Stimulated activated CD4-positive, alpha-beta T cell treated with anti-CD3 and anti-CD28 coated beads, Interleukin-1b, Interleukin-23, amount 100 ng/mL, for 48 hours (primary cell): ENCODE measurements around the gene MUC6.

Experiments used
- DNase-seq: peaks from one replicate; pipeline ENCODE4 v3.0.0-alpha.2; 2020

Gene MUC6

DNA sequence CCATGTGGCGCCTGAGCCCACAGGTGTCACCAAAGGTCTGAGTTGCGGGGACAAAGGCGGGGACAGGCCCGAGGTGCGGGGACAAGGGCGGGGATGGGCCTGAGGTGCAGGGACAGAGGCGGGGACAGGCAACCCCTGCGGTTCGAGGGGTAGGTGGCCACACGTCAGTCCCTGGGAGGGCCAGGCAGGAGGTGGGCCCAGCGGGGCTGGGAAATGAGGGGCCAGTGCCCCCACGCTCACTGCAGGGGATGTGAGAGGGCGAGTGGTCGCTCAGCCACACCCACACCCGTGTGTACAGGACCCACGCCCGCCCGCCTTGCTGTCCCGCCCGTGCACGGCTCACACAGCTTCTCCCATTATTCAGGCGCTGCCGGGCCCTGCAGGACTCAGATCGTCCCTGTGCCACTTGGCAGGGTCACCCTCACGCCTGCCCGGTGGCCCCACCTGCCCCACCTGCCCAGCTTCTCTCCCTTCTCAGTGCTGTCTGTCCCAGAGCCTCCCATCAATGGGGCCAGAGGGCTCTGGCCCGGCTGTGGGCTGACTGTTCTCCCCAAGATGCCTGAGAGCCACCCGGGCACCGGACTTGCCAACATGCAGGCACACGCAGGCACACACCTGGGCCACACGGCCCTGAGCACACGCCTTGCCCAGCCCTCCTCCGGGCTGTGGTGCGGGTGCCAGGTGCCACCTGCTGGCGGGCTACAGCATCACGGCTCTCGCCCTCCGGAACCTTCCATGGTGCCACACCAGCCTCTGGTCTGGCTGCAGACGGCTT lies 14.2 kb upstream of the MUC6 start:
- peak; percentile 73 for DNase-seq

DNA sequence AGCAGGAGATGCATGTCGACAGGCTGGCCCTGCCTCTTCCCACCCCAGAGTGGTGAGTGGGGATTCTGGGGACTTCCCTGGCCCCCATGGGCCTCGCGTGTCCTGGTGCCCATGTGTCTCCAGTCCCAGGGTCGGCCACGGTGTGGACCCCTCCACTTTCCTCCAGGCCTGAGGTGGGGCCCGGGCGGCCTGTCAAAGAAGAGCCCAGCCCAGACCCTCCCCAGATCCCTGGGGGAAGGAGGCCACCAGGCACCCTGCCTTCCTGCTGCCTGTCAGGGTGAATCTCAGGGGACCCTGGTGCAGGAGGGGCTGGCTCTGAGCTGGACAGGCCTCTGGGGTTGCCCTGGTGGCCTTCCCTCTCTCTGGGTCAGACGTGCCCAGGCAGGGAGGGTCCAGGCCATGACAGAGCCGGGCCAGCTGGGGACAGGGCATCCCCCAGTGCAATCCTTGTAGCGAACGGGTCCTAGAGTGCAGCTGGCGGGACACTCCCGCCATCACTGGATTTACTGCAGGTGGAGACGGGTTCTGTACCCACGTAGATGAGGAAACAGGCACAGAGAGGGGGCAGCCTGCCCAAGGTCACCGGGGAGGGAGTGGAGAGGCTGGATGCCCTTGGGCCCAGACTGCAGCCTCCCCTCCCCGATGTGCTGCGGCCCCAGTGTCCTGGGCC lies 13.5 kb upstream of the MUC6 start:
- no peak for DNase-seq

DNA sequence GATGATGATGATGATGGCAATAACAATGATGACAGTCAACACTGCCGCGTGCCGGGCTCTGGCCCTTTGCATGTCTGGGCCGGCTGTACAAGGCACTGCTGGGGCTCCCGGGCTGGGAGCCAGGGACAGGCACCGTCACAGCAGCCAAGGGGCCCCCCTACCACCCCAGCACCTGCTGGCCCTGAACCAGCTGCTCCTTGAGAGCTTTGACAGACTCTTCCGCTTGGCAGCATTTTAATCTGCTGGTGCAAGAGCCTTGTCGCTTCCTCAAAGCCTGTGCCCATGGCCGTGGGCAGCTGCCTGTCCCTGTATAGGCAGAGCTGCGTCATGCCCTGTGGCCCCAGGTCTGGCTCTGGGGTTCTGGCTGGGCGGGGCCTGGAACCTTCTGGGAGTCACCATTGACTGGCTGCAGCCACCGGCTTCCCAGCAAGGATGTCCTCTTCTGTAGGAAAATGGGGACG lies 12.9 kb upstream of the MUC6 start:
- DNase-seq: no peak

DNA sequence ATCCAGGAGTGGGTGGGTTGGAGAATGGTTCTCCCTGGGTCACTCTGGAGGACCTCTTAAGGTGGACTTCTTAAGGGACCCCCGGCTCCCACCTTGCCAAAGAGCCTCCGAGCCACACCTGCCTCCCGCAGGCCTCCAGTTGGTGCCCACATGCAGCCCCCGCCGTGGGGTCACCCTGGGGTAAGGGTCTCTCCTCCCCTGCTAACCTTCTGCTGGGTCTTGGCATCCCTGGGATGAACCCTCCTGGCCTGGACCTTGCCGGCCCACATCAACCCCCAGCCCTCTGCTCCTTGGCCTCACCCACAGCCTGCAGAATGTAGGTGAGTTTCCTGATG lies 12.5 kb upstream of the MUC6 start:
- no peak for DNase-seq

DNA sequence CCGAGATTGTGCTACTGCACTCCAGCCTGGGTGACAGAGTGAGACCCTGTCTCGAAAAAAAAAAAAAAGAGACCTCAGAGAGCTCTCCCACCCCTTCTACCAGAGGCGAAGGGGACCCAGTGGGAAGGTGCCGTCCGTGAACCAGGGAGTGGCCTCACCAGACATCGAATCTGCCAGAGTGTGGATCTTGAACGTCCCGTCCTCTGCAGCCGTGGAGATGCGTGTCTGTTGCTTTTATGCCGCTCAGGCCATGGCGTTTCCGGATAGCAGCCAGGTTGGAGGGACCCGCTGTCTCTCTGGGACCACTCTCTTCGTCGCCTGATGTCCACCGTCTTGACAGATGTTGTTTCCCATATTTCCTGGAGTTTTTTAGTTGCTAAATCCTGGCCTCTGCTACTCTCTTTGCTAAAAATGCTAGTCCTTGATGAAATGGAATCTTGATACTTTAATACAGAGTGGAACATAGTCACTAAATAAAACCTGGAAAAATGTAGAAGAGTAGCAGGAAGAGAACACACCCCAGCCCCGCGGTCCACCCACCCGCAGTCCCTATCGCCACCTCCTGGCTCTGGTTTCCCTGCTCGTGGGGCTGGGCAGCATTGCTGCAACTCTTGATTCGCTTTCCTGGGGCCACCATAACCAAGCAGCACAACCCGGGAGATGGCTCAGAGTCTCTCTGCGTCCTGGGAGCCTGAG lies 12.0 kb upstream of the MUC6 start:
- DNase-seq: no peak

DNA sequence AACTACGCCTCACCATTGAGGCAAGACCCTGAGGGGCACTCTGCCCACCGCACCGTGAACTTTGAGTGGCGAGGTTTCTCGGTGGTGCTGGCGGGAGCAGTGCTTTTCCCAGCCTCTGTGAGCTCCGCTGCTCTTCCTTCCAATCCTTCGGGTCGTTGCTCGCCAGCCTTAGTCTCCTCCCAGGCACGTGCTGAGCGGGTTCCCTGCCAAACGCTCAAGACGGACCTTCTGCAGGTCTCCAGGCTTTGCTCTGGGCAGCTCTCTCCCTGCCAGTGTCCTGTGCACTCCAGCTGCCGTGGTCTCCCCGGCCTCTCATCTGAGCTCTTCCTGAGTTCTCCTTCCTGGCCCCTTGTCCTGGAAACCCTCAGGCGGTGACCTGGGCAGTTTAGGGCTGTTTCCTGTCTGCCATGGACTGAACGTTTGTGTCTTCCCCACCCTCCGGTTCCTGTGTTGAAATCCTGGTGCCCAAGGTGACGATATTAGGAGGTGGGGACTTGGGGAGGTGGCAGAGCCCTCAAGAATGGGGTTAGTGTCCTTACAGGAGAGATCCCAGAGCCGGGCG lies 11.2 kb upstream of the MUC6 start:
- no peak for DNase-seq

DNA sequence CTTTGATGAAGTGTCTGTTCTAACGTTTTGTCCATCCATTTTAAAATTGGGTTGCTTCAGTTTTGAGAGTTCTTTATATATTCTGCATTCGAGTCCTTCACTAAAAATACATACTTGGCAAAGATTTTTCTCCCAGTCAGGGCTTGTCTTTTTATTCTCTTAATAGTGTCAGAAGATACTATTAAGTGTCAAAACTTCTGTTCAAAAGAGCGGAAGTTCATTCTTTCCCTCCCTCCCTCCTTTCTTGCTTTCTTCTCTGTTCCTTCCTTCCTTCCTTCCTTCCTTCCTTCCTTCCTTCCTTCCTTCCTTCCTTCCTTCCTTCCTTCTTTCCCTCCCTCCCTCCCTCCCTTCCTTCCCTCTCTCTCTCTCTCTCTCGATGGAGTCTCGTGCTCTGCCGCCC lies 7.6 kb upstream of the MUC6 start:
- DNase-seq: no peak

DNA sequence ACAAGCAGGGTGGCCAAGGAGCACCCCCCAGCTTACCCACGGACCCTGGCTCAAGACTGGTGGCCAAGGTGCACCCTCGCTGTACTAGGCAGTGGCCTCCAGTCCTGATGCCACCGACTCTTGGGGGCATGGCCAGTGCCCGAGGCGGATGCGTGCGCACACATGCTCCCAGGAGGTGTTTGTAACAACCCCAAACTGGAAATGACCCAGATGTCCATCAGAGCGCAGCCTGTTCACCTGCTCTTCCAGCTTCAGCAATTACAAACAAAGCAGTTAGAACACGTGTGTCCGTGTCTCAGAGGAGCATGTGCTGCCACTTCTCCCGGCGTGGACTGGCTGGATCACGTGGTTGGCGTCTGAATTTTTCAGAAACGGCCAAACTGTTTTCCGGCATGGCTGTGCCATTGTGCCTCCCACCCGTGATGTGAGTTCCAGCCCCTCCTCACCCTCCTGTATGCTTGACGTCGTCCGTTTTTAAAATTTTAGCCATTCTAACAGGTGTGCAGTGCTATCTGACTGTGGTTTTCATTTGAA lies 7.1 kb upstream of the MUC6 start:
- DNase-seq: no peak

DNA sequence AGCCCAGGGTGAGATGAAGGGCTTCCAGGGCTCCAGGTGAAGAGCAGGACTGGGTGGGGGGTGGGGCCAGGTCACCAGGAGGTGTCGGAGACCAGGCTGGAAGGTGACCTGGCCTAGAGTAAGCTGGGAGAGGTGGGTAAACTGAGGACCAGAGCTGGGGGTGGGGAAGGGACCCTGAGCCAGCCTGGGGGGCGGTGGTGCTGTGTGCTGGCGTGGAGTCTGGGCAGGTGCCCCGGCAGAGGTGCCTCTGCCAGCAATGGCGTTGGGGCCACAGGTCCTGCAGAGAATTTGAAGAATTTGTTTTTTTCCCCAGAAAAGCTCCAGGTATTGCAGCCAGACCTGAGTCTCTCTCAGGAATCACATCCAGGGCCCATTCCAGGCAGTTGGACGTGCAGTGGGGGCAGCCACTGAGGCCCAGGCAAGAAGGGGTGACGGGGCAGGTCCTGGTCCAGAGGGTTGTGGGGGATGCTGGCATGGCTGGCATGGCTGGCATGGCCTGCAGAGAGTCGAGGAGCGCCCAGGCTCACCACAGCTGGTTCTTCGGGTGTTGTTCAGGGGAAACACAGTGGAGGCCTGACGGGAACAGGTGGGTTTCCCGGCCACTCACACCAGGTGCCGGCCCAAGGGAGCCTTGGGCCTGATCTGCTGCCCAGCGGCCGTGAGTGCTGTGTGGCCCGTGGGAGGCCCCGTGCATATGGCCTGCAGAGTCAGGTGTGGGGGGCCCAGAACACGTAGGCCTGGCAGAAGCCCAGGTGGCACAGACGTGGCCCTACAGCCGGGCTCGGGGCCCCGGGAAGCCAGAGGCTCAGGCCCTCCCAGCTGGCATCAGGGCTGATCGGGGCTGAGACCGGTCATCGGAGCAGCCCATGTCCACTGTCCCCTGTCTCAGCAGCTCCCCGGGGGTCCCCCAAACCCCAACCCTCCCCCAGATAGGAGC lies 6.4 kb upstream of the MUC6 start:
- DNase-seq: no peak

DNA sequence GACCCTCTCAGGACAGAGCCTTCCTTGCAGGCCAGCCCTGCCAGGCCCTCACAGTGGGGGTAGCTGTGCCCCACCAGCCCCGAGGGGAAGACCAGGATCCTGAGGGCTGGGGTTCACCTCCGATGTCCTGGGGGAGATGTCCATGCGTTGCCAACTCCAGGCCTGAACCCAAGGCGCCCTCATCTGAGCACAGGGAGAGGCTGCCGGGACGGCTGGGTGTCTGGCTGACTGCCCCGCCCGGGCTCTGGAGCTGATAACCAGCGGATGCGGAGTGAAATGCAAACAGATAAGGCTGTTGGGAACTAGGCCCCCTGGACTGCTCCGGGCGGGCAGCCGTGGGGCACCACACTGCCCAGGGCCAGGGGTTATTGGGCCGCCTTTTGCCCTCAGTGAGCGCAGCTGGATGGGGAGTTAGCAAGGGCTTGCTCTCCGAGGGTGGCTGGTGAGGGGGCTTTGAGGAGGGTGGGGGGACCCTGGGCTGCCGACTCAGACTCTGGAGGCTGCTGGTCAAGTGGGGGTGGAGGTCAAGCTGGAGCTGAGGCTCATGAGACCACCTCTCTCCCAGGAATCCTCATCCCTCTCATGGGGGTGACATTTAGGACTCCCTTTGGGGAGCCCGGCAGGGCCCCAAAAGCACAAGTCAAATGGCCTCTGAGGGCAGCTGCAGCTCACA lies 5.6 kb upstream of the MUC6 start:
- DNase-seq: no peak

DNA sequence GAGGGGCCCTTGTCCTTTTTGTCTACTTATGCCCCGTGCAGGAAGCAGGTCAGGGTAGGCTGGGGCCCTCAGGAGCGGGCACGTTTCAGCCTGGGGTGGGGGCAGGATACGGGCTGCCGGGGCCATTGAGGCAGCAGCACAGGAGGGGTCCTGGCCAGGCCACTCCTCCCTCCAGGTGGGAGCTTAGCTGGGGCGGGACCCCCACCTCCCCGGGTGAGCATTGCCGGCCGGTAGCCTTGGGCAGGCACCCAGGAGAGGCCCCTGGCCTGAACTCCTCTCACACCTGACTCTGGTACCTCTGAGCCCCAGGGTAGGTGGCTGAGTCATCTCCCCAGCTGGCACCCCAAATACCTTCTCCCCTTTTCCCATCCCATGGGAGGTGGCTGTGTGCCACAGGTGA lies 5.0 kb upstream of the MUC6 start:
- no peak for DNase-seq

DNA sequence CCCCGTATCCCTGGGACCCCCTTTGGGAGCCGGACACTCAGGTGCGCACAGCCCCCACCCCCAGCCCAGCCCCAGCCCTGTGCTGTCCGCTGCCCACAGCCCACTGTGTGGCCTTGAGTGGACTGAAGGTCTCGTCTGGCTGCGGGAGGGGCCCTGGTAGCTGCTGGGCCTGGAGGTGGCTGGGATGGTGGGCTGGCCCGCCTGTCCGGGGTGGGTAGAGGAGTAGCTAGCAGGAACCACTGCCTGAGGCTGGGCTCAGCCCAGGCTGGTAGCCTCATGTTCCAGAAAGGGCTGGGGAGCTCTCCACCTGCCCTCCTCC lies 4.6 kb upstream of the MUC6 start:
- no peak for DNase-seq

DNA sequence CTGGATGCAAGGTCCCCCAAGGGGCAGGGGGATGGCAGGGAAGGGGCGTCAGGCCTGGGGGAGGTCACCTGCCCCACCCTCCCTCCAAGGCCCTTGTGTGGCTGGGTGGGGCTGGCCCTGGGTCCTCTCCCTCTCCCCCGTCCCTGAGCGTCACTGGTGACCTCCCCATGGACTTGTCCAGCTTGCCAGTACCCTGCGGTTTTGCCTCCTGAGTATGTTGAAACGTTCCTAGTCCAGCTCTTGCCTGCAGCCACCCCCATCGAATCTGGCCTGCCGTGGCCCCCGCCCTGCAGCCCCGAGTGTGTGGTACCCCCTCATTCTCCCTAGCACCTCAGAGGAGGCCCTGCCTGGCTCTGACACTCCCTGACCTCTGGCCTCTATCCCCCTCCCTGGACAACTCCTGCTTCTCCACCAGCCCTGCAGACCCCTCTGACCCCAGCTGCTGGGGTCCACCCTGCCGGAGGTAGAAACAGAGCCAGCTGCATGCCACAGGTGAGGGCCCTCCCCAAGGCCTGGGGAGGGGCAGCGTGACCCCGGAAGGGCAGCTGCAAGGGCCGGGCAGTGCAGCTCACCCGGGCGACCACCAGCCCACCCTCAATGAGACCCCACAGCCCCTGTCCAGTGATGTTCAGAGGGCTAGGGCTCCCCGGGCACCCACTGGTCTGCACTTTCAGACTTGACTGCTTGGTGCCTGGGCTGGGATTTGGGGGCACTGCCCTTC lies 4.1 kb upstream of the MUC6 start:
- no peak for DNase-seq

DNA sequence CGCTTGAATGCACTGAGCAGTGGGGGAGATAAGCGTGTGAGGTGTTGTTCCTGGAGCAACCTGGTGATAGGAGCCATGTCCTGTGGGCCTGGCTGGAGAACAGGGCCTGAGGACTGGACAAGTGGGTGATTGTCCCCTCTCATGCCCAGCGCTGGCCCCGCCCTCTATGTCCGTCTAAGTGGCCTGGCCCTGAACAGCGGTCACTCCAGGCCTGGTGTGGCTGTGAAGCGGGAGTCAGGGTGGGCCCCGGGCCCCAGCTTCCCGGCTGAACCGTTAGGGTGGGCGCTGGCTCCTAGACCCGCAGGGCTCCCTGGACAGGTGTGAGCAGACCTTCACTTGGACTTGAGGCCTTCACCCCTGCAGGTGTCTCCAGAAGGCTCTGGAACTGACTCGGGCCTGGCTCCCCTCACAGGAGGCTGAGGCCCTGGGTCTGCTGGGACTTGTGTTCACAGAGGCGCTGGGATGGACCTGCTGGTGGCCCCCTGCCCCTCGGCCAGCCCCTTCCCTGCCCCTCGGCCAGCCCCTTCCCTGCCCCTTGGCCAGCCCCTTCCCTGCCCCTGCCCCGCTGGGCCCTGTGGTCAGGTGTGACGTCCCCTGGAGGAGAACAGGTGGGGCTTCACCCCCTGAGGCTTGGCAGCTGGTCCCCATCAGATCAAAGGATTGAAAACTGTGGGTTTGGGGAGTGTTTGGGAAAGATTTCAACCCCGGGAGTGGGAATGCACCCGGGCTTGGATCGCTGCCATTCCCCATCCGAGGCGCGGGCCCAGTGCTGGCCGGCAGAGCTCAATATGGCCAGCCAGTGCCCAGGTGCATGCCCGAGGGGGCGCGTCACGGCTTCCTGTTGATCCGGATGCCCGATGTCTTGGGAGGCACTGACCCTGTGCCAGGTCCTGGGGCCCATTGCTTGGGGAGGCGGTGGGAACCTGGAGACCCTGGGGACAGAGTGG lies 3.2 kb upstream of the MUC6 start:
- no peak for DNase-seq

DNA sequence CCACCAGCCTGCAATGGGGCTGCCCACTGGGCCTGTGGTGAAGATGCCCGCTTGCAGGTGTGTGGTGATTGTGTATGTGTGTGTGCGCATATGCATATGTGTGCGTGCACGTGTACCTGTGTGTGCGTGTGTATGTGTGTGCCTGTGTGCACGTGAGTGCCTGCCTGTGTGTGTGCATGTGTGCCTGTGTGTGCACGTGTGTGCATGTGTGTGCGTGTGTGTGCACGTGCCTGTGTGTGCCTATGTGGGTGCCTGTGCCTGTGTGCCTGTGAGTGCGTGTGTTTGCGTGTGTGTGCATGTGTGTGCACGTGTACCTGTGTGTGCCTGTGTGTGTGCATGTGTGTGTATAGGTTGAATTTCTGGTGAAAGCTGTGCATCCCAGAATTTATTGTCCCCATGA lies 2.4 kb upstream of the MUC6 start:
- no peak for DNase-seq

DNA sequence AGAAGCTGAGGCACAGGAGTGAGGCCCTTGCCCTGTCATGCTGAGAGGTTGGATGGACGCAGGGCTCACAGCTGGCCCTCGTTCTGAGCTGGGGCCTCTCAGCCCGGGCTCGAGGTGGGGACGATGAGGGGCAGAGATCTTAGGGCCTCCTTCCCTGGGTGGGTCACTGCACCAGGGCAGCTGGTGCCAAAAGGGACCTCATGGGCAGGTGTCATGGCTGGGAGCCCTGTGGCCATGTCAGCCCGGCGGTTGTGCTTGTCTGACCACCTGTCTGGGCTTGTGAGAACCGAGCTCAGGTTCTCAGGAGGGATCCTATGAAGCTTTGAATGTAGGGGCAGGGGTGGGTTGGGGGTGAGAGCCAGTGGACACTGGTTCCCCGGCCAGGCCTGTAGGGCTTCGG lies 1.8 kb upstream of the MUC6 start:
- DNase-seq: no peak

DNA sequence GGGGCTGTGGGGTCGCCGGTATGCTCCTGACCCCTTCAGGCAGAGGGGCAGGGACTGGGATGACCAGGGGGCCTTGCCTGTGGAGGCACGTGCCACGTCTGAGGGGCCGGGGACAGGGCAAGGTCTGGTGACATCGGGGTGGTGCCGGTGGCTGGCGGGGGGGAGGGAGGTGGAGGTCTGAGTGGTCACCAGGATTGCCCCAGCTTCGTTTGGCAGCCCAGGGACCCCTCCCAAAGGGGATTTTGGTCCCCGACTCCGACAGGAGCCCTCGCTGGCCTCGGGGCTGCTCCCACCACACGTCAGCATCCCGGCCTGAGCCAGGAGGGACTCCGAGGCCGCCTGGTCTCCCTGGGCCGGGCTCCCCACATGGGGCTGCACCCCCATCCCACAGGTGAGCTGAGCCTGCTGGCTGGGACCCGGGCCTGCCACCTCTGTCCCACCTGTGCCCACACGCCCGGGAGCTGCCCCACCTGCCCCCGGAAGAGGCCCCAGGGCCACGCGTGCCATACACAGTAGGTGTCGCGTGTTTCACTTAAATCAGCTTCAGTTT lies 1.1 kb upstream of the MUC6 start:
- no peak for DNase-seq

DNA sequence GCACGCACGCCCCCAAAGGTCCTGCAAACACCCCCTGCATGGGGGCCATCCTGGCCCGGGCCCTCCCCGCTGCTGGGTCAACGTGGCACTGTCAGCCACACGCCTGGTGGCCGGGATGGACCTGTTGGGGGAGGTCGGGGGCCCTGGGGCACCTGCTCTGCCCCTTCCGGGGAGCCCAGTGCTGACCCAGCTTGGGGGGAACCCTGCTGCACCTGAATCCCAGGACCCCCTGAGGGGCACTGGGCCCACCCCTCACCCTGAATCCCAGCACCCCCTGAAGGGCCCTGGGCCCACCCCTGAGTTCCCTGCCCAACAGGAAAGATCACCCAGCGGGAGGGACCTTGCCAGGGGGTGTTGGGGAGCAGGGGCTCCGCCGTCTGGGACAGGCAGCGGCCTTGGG lies 413 bp upstream of the MUC6 start:
- DNase-seq: no peak

DNA sequence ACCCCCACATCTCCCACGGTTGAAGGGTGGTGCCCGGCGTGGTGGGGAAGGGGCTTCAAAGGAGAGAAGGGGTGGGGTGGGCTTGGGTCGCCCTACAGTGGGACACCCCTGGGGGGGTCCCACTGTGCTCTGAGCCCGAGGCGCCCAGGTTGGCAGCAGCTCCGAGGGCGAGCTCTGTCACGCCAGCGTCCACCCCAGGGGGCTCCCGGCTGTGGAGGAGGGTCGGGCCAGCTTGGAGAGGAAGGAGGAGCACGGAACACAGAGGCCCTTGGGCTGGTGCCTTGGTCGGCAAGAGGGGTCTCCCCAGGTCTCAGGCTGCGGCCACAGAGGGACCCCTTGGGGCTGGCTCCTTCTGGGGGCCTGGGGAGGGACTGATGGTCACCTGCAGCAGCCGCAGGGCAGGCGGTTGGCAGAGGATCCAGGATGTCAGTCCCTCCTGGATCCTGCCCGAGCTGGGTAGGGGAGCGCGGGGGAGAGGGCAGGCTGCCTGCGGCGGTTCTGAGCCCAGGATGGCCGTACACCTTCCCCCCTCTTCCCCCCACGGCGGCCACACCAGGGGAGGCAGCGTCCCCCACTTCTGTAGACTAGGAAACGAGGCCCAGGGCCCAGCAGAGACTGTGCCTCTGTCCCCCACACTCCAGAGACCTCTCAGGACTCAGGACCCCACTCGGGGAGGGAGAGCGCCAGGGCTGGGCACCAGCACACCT lies 788 bp downstream of the MUC6 start:
- no peak for DNase-seq
